GM06990 (cell line): ENCODE data around the gene RAD50.
"Not testable (repeated sequence)": the region's sequence is repeated elsewhere in the genome, so short reads cannot be mapped to it uniquely, and the experiment has no call there.

Experiments used
- DNase-seq: peaks from one replicate; pipeline ENCODE4 v3.0.0-alpha.2; 2011; ENCODE audit not compliant: insufficient read length; ENCODE audit errors: extremely low read depth
- H3K27me3 ChIP-seq: replicated peaks from 2 replicates; pipeline ENCODE4 v1.6.0; 2011; ENCODE audit warnings: low read length; ENCODE audit not compliant: control insufficient read depth, insufficient read depth
- H3K36me3 ChIP-seq: 2 replicates; pipeline ENCODE4 v1.5.1; 2011; ENCODE audit warnings: low read length; ENCODE audit not compliant: control insufficient read depth, insufficient read depth
- H3K4me3 ChIP-seq: replicated peaks from 2 replicates; pipeline ENCODE4 v1.5.1; 2011; ENCODE audit warnings: low read depth, mild to moderate bottlenecking, control low read depth, low read length
- TF ChIP-seq, protein P1 (sequence below): IDR thresholded peaks from 2 replicates; pipeline ENCODE4 v1.5.1; 2011; ENCODE audit warnings: low read length, control low read depth, mild to moderate bottlenecking, inconsistent platforms; ENCODE audit not compliant: insufficient read depth, poor library complexity, severe bottlenecking

RAD50 gene

DNA sequence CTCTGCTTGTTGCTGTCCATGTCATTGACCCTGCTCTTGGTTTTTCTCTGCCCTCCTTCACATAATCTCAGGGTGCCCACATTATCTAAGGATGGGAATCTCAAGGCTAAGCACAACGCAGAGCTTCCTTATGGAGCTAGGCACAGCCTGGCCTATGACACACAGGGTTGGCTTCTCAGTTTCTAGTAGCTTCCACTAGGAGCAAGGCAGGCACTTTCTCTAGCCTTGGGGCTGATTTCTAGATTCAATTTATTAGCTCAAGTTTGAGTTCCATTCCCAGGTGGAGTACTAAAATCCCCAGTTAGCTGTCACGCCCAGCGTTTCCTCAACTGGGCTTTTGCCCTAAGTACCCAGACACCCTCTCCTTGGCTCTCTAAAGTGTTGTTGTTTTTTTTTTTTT, 129.4 kb downstream of the RAD50 start:
- no peaks in the 10 kb centered on the region for H3K36me3 ChIP-seq
- no peak for DNase-seq
- no peak overlapping the region for H3K4me3 ChIP-seq
- TF ChIP-seq, protein P1, sequence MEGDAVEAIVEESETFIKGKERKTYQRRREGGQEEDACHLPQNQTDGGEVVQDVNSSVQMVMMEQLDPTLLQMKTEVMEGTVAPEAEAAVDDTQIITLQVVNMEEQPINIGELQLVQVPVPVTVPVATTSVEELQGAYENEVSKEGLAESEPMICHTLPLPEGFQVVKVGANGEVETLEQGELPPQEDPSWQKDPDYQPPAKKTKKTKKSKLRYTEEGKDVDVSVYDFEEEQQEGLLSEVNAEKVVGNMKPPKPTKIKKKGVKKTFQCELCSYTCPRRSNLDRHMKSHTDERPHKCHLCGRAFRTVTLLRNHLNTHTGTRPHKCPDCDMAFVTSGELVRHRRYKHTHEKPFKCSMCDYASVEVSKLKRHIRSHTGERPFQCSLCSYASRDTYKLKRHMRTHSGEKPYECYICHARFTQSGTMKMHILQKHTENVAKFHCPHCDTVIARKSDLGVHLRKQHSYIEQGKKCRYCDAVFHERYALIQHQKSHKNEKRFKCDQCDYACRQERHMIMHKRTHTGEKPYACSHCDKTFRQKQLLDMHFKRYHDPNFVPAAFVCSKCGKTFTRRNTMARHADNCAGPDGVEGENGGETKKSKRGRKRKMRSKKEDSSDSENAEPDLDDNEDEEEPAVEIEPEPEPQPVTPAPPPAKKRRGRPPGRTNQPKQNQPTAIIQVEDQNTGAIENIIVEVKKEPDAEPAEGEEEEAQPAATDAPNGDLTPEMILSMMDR, result no peak
- no peaks in the 10 kb centered on the region for H3K27me3 ChIP-seq

DNA sequence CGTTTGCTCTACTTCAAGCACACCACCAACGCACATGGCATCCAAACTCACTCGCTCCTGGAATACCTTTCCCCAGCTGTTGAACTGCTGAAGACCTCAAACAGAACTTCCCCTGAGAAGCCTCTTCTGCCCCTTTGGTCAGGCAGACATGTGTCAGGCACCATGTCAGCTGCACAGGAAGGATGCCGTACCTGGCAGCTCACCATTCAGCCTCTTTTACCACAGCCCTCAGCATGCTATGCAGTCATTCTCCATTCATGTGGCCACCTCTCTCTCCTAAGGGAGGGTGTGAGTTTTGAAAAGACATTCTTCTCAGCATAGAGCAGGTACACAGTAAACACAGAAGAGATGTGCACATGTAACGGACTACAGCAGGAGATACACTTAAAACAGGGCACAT, 131.2 kb downstream of the RAD50 start:
- DNase-seq, result no peak
- Histone ChIP-seq H3K4me3 (no peak overlapping the region), H3K36me3 (no peaks in the 10 kb centered on the region), H3K27me3 (no peaks in the 10 kb centered on the region)
- TF ChIP-seq, protein P1, result no peak

DNA sequence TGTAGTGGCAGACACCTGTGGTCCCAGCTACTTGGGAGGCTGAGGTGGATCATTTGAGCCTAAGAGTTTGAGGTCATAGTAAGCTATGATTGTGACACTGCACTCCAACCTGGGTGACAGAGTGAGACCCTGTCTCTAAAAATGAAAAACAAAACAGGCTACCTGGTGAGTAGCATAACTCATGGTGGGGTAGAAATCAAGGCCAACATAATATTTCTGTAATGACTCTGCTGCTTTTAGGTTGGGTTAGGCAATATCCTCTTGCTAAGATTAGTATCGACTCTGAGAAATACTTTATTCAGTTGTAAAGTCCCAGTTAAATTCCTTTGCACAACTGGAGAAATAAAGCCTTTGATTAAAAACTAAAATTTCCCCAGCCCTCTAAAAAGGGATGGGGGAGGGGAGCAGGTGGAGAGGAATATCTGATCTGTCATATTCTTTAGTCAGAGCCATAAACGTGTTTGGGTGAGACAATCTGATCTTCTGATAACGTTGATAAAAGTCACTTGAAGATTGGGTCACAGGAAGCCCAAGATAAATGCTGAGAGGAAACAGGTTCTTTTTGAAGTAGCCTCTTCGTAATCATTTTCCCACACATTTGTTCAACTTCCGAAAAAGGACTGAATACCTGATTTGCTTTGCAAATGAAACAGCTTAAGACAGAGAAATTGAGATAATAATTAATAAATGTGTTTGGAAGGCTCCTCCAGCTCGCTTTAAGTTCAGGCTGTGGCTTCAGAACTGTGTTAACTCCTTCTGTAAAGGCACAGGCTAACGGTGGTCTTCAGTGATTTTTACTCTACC, 132.0 kb downstream of the RAD50 start:
- Histone ChIP-seq H3K4me3 (no peak overlapping the region), H3K27me3 (no peaks in the 10 kb centered on the region), H3K36me3 (no peaks in the 10 kb centered on the region)
- TF ChIP-seq, protein P1, result no peak
- no peak for DNase-seq

DNA sequence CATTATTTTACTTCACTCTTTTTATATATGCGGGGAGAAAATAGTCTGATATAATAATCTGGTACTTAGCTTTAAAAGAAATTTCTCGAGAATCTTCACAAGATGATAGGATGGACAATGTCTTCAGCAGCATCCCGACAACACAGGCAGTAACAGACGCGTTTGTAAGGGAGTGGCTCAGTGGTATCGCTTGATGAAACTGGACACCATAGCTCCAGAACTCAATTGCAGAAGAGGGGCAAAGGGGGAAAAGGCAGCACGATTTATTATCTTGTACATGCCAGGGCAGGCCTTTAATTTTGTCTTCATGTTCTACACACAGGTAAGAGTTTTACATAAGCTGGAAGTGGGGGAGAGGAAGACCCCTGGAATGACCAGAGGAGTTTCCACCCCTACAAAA, 132.7 kb downstream of the RAD50 start:
- H3K4me3 ChIP-seq, result no peak overlapping the region
- H3K27me3 ChIP-seq, result no peaks in the 10 kb centered on the region
- TF ChIP-seq, protein P1, result no peak
- no peaks in the 10 kb centered on the region for H3K36me3 ChIP-seq
- no peak for DNase-seq

DNA sequence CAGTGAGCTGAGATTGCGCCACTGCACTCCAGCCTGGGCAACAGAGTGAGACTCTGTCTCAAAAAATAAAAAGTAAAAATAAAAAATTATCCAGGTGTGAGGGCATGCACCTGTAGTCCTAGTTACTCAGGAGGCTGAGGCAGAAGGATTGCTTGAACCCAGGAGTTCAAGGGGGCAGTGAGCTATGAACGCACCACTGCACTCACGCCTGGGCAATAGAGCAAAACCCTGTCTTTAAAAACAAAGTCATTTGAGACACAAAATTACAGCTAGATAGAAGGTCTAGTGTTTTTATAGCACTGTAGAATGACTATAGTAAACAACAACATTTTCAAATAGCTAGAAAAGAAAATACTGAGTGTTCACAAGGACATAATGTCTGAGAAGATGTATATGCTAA, 133.4 kb downstream of the RAD50 start:
- no peak for DNase-seq

DNA sequence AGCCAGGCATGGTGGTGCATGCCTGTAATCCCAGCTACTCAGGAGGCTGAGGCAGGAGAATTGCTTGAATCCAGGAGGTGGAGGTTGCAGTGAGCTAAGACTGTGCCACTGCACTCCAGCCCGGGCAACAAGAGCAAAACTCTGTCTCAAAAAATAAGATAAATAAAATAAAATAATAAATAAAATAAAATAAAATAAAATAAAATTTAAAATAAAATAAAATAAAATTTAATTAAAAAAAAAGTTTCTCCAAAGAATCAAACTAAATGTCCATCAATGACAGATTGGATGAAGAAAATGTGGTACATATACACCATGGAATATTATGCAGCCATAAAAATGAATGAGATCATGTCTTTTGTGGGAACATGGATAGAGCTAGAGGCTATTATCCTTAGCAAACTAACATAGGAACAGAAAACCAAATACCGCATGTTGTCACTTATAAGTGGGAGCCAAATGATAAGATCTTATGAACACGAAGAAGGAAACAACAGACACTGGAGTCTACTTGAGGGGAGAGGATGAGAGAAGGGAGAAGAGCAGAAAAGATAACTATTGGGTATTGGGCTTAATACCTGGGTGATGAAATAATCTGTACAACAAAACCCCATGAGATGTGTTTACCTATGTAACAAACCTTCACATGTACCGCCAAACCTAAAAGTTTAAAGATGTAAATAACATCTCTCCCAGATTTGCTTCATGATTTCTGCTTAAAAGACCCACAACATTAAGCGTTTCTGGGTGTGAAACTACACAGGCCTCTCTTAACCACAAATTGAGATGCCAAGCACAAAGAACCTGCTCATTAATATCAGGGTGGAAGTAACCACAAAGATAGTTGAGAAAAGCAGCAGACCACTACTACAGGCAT, 135.2 kb downstream of the RAD50 start:
- DNase-seq, H3K27me3 ChIP-seq, H3K36me3 ChIP-seq, H3K4me3 ChIP-seq: not testable (repeated sequence)

More for the DNA sequence above, 133.4 kb downstream of the RAD50 start:
- H3K36me3 ChIP-seq, result no peaks in the 10 kb centered on the region
- H3K4me3 ChIP-seq, result no peak overlapping the region
- H3K27me3 ChIP-seq, result no peaks in the 10 kb centered on the region
- TF ChIP-seq, protein P1, result no peak
